OCI-LY7 (cell line): ENCODE results near the gene PIK3CG.

ENCODE experiments used
- EZH2phosphoT487 ChIP-seq: fragments of 200-600 bp; sonication (generic); IDR thresholded peaks from 2 replicates; pipeline ENCODE4 v1.6.1; 2018; ENCODE audit warnings: low read depth, borderline replicate concordance, mild to moderate bottlenecking, mixed run types, antibody characterized with exemption, low read length, moderate library complexity, mixed read lengths
- TF ChIP-seq, protein P1 (sequence below): fragments of 200-600 bp; sonication (generic); conservative IDR thresholded peaks from 2 replicates; pipeline ENCODE4 v1.5.1; 2014; ENCODE audit warnings: mild to moderate bottlenecking, antibody characterized with exemption, low read length, moderate library complexity, mixed read lengths

DNA sequence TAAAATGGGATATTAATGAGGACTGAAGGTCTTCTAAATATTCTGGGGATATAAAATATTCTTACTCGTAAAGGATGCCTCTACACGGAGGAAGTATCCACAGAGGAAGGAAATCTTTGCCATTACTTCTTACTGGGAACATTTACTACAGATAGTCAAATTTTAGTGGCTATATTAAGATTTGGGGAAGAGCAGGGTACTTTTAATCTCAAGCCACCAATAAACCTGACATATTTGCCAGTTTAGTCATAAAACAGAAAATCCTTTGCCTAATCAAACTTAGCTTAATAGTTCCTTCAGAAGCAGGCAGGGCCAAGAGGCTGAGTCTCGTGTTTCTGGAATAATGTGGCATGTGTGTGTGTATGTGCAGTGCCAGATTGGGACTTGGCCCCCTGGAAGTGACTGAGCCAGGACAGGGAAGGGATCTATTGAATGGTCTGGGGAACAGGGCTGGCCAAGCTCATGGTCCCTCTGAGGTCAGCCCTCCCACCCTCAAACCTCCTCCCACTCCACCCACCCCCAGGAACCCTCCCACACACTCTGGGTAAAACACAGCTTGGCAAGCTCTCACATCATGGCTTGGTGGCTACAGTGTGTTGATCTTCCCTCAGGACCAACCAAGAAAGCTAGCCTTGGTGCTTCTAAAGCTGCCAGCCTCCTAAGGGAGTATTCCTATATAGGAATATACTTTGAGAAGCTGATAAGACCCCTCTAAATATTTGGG is 1.6 kb upstream of the PIK3CG start:
- TF ChIP-seq, protein P1, sequence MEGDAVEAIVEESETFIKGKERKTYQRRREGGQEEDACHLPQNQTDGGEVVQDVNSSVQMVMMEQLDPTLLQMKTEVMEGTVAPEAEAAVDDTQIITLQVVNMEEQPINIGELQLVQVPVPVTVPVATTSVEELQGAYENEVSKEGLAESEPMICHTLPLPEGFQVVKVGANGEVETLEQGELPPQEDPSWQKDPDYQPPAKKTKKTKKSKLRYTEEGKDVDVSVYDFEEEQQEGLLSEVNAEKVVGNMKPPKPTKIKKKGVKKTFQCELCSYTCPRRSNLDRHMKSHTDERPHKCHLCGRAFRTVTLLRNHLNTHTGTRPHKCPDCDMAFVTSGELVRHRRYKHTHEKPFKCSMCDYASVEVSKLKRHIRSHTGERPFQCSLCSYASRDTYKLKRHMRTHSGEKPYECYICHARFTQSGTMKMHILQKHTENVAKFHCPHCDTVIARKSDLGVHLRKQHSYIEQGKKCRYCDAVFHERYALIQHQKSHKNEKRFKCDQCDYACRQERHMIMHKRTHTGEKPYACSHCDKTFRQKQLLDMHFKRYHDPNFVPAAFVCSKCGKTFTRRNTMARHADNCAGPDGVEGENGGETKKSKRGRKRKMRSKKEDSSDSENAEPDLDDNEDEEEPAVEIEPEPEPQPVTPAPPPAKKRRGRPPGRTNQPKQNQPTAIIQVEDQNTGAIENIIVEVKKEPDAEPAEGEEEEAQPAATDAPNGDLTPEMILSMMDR: no peak
- TF ChIP-seq EZH2phosphoT487: no peak
